Activated CD4-positive, alpha-beta T cell treated with anti-CD3 and anti-CD28 coated beads for 4 hours (primary cell): Measurements from ENCODE around the gene CRYL1.

Experiments used
- DNase-seq, 2 donors: peaks; one replicate each; pipeline ENCODE4 v3.0.0-alpha.2; 2020

Gene CRYL1

DNA sequence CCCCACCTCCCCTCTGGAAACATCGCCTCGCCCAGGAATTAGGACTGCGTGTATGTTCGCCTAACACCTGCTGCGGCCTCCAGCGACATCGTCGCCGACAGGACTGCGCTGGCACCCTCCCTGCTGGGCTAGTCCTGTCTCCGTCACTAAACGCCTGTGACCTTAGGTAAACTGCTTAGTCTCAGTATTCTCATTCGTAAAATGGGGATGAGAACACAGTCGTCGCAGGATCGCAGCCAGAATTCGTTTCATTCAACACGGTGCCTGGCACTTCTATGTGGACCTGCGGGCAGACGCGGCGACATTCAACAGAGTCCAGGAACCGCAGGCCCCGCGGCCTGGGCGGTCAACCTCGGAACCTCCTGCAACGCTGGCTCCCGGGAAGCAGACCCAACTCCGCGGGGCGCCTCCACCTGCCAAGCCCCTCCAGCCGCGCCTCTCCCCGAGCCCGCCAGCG is 485 bp downstream of the CRYL1 start:
- DNase-seq: peak in 1 of 2 donors; percentile 3

DNA sequence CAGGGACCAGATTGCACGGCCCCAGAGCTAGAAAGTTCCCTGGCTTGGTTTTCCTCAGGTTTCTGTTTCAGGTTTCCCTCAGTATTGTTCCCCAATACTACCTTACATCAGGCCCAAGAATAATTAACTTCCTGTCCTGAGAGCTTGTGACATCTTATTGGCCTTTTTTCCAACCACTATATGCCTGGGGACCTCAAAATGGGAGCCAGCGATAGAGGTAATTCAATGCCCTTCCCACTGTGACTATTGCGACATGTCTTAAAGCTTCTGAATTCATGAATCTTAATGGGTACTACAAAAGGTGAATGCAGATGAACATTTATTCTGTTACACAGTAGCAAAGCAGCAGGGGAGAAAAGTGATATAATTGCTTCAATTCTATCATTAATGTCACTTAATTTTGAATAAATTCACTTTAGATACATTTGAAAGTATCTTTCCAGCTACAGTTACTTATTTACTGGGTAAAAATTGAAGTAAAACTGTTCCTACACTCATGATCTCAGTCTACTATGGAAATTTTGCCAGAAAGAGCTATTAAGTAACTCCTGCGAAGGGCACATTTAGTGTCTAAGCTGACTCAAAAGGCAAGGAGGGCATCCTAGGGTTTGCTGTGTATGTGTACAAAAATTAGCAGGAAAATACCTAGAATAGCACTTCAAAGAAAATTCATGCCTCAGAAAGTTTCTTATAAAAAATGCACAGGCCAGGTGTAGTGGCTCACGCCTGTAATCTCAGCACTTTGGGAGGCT is 4.1 kb downstream of the CRYL1 start:
- no peak for DNase-seq

- DNase-seq: no peak
Observed at GRCh38 chr13:20519875-20520274, 5.8 kb downstream of the CRYL1 start.

- no peak for DNase-seq
Observed at GRCh38 chr13:20518660-20519100, 7.0 kb downstream of the CRYL1 start.

GRCh38 chr13:20514866-20515265 is 10.8 kb downstream of the CRYL1 start:
- DNase-seq: no peak

GRCh38 chr13:20513466-20513995 is 12.1 kb downstream of the CRYL1 start:
- DNase-seq: no peak

DNA sequence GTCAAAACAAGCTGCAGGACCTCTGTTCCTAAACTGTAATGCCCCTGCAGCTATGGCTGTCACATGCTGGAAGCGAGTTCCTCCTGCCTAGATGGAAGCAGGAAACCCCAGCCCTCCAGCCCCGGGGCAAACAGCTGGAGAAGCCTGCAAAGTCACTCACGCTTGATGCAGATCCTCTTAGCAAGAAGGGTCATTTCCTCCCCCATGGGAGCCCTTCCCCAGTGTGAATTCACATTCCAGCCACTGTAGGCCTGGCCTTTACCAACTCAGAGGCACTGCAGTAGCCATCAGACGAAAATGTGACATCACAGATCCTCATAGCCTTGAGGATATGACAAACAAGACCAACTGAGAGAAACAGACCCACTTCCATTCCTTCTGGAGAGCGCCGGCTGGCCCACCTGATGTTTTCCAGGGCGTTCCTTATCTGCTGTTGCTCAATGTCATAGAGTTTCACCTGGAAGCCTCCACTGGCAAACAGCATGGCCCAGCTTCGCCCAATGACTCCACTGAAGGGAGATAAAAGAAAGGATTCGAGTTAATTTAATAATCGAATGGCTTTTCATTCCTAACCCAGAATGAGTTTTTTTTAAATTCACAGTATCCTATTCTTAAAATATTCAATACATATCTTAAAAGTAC is 13.5 kb downstream of the CRYL1 start:
- no peak for DNase-seq

DNA sequence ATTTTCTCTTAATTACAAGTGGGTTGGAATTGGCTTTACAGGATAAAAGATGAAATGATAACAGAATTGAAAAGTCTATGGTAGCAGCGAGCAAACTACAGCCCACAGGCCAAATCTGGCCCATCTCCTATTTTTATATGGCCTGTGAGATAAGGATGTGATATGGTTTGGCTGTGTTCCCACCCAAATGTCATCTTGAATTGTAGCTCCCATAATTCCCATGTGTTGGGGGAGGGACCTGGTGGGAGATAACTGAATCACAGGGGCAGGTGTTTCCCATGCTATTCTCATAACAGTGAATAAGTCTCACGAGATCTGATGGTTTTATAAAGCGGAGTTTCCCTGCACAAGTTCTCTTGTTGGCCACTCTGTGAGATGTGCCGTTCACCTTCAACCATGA is 19.0 kb downstream of the CRYL1 start:
- no peak for DNase-seq

GRCh38 chr13:20505405-20506366 is 20.0 kb downstream of the CRYL1 start:
- no peak for DNase-seq

DNA sequence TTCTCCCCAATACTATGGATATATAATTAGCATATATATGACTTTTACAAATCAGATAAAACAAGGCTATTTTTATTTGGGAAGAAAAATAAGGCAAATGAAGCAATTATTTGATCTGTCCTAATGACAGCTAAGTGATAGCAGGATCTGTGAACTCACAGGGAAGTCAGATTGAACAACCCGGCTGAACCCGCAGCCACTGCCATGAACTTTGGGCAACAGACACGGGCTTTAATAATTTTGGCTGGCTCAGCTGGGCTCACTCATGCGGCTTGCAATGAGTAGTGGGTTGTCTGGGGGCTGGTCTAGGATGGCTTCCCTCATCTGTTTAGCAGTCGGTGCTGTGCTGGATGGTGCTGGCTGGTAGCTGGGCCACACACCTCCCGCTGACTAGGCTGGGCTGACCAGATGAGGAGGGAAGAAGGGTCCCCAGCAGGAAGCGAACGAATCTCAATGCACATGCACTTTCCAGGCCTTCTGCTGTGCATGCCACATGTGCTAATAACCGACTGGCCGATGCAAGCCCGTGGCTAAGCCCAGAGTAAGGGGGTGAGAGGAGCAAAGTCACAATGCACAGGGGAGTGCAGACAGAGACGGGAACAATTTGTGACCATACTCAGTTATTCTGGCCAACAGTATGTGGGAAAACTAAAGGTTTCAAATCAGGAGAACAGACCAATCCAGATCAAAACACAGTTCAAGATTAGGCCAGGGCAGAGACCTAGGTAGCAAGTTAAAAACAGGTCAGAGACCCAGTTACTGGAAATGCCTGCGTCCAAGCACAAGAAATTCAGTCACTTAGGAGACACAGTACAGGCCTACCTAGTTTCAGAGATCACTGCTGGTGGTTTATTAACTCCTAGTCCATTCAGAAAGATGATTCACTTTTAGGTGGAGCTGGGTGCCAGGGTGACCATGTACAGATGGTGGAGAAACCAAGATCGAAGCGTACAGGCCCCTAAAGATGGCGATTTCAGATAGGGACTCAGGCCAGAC is 22.3 kb downstream of the CRYL1 start:
- no peak for DNase-seq

- DNase-seq: no peak
Observed at GRCh38 chr13:20501592-20501991, 24.1 kb downstream of the CRYL1 start.

- no peak for DNase-seq
Observed at GRCh38 chr13:20501120-20501519, 24.5 kb downstream of the CRYL1 start.

- DNase-seq: no peak
Observed at GRCh38 chr13:20499986-20500385, 25.7 kb downstream of the CRYL1 start.

DNA sequence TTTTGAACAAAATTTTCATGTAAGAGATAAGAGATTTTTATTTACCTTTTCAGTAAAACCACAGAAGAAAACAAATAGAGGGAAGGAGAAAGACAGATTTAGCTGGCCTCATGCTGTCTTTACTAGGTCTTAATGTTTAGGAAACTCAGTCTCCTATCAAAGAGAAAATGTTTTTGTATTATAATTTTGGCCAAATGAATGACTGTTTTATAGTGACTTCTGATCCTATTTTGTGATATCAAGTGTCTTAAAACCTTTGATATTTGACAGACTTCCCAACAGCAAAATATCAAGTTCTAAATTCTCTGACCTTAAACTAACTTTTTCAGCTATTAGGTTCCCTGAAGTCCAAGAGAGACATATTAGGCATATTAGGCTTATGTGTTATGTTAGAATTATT is 27.0 kb downstream of the CRYL1 start:
- no peak for DNase-seq

- no peak for DNase-seq
Observed at GRCh38 chr13:20498129-20498528, 27.5 kb downstream of the CRYL1 start.

DNA sequence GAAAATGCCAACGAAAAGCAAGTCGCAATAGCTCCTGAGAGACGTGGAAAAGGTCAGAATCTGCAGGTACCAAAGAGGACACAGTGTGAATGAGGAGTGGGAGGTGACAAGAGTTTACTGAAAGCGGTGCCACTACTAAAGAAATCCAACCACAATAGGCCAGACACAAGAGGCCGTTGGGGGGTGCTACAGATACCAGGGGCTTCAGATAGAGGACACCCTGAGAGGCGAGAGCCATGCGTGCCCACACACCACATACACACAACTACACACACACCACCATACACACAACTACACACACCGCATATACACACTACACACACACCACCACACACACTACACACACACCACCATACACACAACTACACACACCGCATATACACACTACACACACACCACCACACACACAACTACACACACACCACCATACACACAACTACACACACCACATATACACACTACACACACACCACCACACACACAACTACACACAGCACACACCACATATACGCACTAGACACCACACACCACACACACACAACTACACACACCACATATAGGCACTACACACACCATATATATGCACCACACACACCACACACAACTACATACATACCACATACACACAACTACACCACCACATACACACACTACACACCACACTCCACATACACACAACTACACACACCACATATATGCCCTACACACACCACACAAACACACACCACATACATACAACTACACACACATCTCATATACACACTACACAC is 28.5 kb downstream of the CRYL1 start:
- DNase-seq: no peak

DNA sequence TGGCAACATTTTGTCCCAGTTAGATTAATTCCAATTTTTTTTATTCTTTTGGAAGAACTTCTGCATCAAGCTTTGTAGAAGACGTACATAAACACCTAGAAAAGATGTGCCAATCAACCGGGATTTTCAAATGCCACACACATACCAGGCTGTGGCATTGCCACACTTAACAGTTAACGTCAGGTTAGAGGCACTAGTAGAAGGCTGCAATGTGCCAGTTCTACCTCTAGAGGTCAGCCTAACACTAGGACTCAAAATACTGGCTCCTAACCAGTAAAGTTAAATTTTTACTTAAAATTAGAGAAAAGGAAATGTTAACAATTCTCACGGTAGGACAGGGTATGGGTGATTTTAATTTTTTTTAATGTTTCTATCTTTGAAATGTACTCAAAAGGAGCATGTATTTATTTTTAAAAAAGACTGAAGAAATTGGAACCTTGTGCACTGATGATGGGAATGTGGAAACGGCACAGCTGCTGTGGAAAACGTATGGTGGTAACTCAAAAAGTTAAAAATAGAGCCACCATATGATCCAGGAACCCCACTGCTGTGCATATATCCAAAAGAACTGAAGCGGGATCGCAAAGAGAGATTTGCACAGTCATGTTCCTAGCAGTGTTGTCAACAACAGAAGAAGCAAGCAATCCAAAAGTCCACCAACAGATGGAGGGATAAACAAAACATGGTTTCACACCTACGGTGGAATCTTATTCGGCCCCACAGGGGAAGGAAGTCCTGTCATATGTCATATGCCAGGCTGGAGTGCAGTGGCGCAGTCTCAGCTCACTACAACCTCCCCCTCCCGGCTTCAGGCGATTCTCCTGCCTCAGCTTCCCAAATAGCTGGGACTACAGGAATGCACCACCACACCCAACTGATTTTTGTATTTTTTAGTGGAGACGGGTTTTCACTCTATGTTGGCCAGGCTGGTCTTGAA is 30.3 kb downstream of the CRYL1 start:
- DNase-seq: peak; percentile 48 to 71

- DNase-seq: no peak
Observed at GRCh38 chr13:20494656-20495055, 31.0 kb downstream of the CRYL1 start.

DNA sequence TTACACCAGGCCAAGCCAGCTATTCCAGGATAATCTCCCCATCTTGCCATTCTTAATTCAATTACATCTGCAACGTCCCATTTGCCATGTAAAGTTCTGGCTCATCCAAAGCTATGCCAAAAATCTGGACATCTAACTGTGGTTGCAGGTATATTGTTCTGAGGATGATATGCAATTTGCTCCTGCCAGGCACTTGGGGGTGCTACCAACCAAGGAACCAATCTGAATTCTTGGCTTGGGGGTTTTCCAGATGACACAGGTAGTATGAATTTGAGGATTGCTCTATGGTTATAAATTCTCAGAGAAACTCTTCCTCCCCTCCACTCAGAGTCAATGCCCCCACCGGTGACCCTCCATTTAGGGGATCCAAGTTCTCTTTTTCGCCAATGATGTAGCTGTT is 33.0 kb downstream of the CRYL1 start:
- peak; percentile 19 to 37 for DNase-seq

DNA sequence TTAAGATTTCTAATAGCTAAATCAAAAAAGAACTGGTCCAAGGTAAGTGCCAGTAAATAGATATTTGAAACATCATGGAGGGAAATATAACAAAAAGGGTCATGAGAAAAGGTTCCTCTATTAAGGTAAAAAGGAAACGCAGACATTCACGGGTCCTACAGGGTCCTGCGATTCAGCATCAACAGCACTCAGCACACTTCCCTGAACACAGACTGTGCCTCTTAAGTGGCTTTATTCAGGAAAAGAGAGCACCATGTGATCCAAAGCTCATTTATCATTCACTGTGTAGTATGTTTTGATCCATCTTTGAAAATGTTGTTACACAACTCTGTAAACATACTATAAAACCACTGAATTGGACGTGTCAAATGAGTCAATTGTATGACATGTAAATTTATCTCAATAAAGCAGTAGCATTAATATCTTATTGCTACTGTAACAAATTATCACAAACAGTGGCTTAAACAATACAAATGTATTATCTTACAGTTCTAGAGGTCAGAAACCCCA is 33.7 kb downstream of the CRYL1 start:
- DNase-seq: no peak
